ENCODE measurements around the gene A2M.

A2M gene

GRCh38 chr12:9103050-9103849, 12.5 kb downstream of the A2M start:
- Histone ChIP-seq H3K4me3 (ENCODE audit: low read length) (no peak overlapping the region), H2AFZ (ENCODE audit: low read depth, low read length) (no peak overlapping the region), H3K27me3 (ENCODE audit: insufficient read depth, low read length) (no peaks in the 10 kb centered on the region), H3K36me3 (ENCODE audit: insufficient read depth, low read length) (peaks cover 86% of the 10 kb centered on the region), H3K4me1 (ENCODE audit: insufficient read depth, low read length) (no peaks in the 10 kb centered on the region), H3K9me3 (ENCODE audit: low read length) (no peaks in the 10 kb centered on the region)

GRCh38 chr12:9101018-9101687, 14.6 kb downstream of the A2M start:
- H3K4me1 ChIP-seq (ENCODE audit: insufficient read depth, low read length): no peaks in the 10 kb centered on the region
- H2AFZ ChIP-seq (ENCODE audit: low read depth, low read length): no peak overlapping the region
- no peaks in the 10 kb centered on the region for H3K27me3 ChIP-seq (ENCODE audit: insufficient read depth, low read length)
- H3K9me3 ChIP-seq (ENCODE audit: low read length): no peaks in the 10 kb centered on the region
- no peak overlapping the region for H3K4me3 ChIP-seq (ENCODE audit: low read length)
- peaks cover 88% of the 10 kb centered on the region for H3K36me3 ChIP-seq (ENCODE audit: insufficient read depth, low read length)

- no peaks in the 10 kb centered on the region for H3K4me1 ChIP-seq (ENCODE audit: insufficient read depth, low read length)
- H3K9me3 ChIP-seq (ENCODE audit: low read length): no peaks in the 10 kb centered on the region
- peaks cover 83% of the 10 kb centered on the region for H3K36me3 ChIP-seq (ENCODE audit: insufficient read depth, low read length)
- no peaks in the 10 kb centered on the region for H3K27me3 ChIP-seq (ENCODE audit: insufficient read depth, low read length)
- H3K4me3 ChIP-seq (ENCODE audit: low read length): no peak overlapping the region
- no peak overlapping the region for H2AFZ ChIP-seq (ENCODE audit: low read depth, low read length)
Measured at GRCh38 chr12:9099552-9100190, 16.0 kb downstream of the A2M start.

- Histone ChIP-seq H3K9me3 (ENCODE audit: low read length) (no peaks in the 10 kb centered on the region), H3K36me3 (ENCODE audit: insufficient read depth, low read length) (peaks cover 81% of the 10 kb centered on the region), H2AFZ (ENCODE audit: low read depth, low read length) (no peak overlapping the region), H3K27me3 (ENCODE audit: insufficient read depth, low read length) (no peaks in the 10 kb centered on the region), H3K4me1 (ENCODE audit: insufficient read depth, low read length) (no peaks in the 10 kb centered on the region), H3K4me3 (ENCODE audit: low read length) (no peak overlapping the region)
Measured at GRCh38 chr12:9098463-9099026, 17.2 kb downstream of the A2M start.

- Histone ChIP-seq H3K4me3 (ENCODE audit: low read length) (no peak overlapping the region), H3K36me3 (ENCODE audit: insufficient read depth, low read length) (peaks cover 81% of the 10 kb centered on the region), H2AFZ (ENCODE audit: low read depth, low read length) (no peak overlapping the region), H3K9me3 (ENCODE audit: low read length) (no peaks in the 10 kb centered on the region), H3K4me1 (ENCODE audit: insufficient read depth, low read length) (no peaks in the 10 kb centered on the region), H3K27me3 (ENCODE audit: insufficient read depth, low read length) (no peaks in the 10 kb centered on the region)
Measured at GRCh38 chr12:9098115-9098452, 17.6 kb downstream of the A2M start.

GRCh38 chr12:9096563-9097176, 19.0 kb downstream of the A2M start:
- Histone ChIP-seq H3K9me3 (ENCODE audit: low read length) (no peaks in the 10 kb centered on the region), H3K4me1 (ENCODE audit: insufficient read depth, low read length) (no peaks in the 10 kb centered on the region), H3K4me3 (ENCODE audit: low read length) (no peak overlapping the region), H2AFZ (ENCODE audit: low read depth, low read length) (no peak overlapping the region), H3K27me3 (ENCODE audit: insufficient read depth, low read length) (no peaks in the 10 kb centered on the region), H3K36me3 (ENCODE audit: insufficient read depth, low read length) (peaks cover 85% of the 10 kb centered on the region)

GRCh38 chr12:9095322-9095721, 20.4 kb downstream of the A2M start:
- Histone ChIP-seq H2AFZ (ENCODE audit: low read depth, low read length) (no peak overlapping the region), H3K9me3 (ENCODE audit: low read length) (no peaks in the 10 kb centered on the region), H3K4me3 (ENCODE audit: low read length) (no peak overlapping the region), H3K4me1 (ENCODE audit: insufficient read depth, low read length) (no peaks in the 10 kb centered on the region), H3K27me3 (ENCODE audit: insufficient read depth, low read length) (no peaks in the 10 kb centered on the region), H3K36me3 (ENCODE audit: insufficient read depth, low read length) (peaks cover 84% of the 10 kb centered on the region)

- peaks cover 85% of the 10 kb centered on the region for H3K36me3 ChIP-seq (ENCODE audit: insufficient read depth, low read length)
- no peak overlapping the region for H3K4me3 ChIP-seq (ENCODE audit: low read length)
- H2AFZ ChIP-seq (ENCODE audit: low read depth, low read length): no peak overlapping the region
- H3K9me3 ChIP-seq (ENCODE audit: low read length): no peaks in the 10 kb centered on the region
- no peaks in the 10 kb centered on the region for H3K4me1 ChIP-seq (ENCODE audit: insufficient read depth, low read length)
- H3K27me3 ChIP-seq (ENCODE audit: insufficient read depth, low read length): no peaks in the 10 kb centered on the region
Measured at GRCh38 chr12:9094512-9095206, 21.1 kb downstream of the A2M start.

- no peaks in the 10 kb centered on the region for H3K27me3 ChIP-seq (ENCODE audit: insufficient read depth, low read length)
- no peak overlapping the region for H3K4me3 ChIP-seq (ENCODE audit: low read length)
- peaks cover 82% of the 10 kb centered on the region for H3K36me3 ChIP-seq (ENCODE audit: insufficient read depth, low read length)
- H3K9me3 ChIP-seq (ENCODE audit: low read length): no peaks in the 10 kb centered on the region
- H2AFZ ChIP-seq (ENCODE audit: low read depth, low read length): no peak overlapping the region
- no peaks in the 10 kb centered on the region for H3K4me1 ChIP-seq (ENCODE audit: insufficient read depth, low read length)
Measured at GRCh38 chr12:9091891-9092598, 23.7 kb downstream of the A2M start.

GRCh38 chr12:9090220-9090619, 25.5 kb downstream of the A2M start:
- Histone ChIP-seq H3K4me1 (ENCODE audit: insufficient read depth, low read length) (no peaks in the 10 kb centered on the region), H3K27me3 (ENCODE audit: insufficient read depth, low read length) (no peaks in the 10 kb centered on the region), H3K9me3 (ENCODE audit: low read length) (no peaks in the 10 kb centered on the region), H3K36me3 (ENCODE audit: insufficient read depth, low read length) (peaks cover 79% of the 10 kb centered on the region), H2AFZ (ENCODE audit: low read depth, low read length) (no peak overlapping the region), H3K4me3 (ENCODE audit: low read length) (no peak overlapping the region)

- H3K36me3 ChIP-seq (ENCODE audit: insufficient read depth, low read length): peaks cover 77% of the 10 kb centered on the region
- H3K9me3 ChIP-seq (ENCODE audit: low read length): peaks cover 3% of the 10 kb centered on the region
- no peak overlapping the region for H3K4me3 ChIP-seq (ENCODE audit: low read length)
- no peaks in the 10 kb centered on the region for H3K27me3 ChIP-seq (ENCODE audit: insufficient read depth, low read length)
- H2AFZ ChIP-seq (ENCODE audit: low read depth, low read length): no peak overlapping the region
- H3K4me1 ChIP-seq (ENCODE audit: insufficient read depth, low read length): no peaks in the 10 kb centered on the region
Measured at GRCh38 chr12:9087087-9087835, 28.5 kb downstream of the A2M start.
